Measurements from ENCODE around the gene MRPL52.

Gene MRPL52

DNA sequence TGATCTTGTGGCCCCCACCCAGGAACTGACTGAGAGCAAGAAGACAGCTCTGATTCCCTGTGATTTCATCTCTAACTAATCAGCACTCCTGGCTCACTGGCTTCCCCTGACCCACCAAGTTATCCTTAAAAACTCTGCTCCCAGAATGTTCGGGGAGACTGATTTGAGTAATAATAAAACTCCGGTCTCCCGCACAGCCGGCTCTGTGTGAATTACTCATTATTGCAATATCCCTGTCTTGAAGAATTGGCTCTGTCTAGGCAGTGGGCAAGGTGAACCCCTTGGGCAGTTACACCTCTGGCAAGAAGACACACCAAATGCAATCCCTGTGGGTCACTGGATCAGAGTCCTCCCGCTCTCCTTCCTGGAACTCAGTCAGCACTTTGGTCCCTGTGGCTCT, 35.7 kb upstream of the MRPL52 start:
- TF ChIP-seq, protein P1, sequence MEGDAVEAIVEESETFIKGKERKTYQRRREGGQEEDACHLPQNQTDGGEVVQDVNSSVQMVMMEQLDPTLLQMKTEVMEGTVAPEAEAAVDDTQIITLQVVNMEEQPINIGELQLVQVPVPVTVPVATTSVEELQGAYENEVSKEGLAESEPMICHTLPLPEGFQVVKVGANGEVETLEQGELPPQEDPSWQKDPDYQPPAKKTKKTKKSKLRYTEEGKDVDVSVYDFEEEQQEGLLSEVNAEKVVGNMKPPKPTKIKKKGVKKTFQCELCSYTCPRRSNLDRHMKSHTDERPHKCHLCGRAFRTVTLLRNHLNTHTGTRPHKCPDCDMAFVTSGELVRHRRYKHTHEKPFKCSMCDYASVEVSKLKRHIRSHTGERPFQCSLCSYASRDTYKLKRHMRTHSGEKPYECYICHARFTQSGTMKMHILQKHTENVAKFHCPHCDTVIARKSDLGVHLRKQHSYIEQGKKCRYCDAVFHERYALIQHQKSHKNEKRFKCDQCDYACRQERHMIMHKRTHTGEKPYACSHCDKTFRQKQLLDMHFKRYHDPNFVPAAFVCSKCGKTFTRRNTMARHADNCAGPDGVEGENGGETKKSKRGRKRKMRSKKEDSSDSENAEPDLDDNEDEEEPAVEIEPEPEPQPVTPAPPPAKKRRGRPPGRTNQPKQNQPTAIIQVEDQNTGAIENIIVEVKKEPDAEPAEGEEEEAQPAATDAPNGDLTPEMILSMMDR (IDR thresholded peaks at IDR 0.05; ENCODE audit: extremely low read depth, missing control alignments): no peak
- no peak for DNase-seq (ENCODE audit: low spot score)

DNA sequence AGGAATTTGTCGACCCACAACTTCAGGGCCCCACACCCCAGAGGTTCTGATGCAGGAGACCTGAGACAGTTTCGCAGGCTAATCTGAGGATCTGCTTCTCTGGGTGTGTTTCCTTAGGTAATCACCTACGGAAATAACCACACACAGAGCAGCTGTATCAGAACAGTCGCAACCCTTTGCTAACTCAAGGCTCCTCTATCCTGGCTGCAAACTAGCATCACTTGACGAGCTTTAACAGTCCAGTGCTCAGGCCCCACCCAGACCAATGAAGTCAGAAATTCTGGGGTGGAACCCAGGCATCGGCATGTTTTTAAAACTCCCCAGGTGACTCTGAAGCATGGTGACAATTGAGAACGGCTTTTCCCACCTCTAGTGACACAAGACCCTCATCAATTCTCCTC, 35.1 kb upstream of the MRPL52 start:
- TF ChIP-seq, protein P1 (IDR thresholded peaks at IDR 0.05; ENCODE audit: extremely low read depth, missing control alignments): no peak
- DNase-seq (ENCODE audit: low spot score): peak; percentile 46

DNA sequence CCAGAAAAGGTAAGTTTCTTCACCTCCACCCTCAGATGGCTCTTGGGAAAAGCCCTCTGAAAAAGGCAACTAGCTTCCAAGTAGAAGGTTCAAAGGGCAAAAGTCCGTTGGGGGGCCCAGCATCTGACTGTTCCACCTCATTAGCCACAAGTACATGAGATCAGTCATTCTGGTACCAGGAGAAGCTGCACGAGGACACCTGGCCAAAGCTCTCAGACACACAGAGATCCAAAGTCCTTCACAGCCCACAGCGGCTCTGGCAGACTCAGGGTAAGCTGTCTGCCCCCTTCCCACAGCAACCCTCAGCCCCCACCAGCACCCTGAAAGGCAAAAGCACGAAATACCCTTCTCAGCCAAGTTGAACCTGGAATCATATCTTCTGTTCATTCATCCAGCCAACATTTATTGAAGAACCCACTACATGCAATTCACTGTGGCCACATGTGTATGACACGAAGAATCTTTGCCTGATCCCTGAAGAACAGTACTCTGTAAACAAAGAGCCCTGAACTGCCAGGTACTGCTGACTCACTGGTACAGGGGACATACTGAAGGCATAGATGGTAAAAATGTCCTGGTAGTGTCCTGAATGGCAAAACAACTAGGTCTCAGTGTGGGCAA, 33.5 kb upstream of the MRPL52 start:
- TF ChIP-seq, protein P1 (IDR thresholded peaks at IDR 0.05; ENCODE audit: extremely low read depth, missing control alignments): no peak
- DNase-seq (ENCODE audit: low spot score): no peak

DNA sequence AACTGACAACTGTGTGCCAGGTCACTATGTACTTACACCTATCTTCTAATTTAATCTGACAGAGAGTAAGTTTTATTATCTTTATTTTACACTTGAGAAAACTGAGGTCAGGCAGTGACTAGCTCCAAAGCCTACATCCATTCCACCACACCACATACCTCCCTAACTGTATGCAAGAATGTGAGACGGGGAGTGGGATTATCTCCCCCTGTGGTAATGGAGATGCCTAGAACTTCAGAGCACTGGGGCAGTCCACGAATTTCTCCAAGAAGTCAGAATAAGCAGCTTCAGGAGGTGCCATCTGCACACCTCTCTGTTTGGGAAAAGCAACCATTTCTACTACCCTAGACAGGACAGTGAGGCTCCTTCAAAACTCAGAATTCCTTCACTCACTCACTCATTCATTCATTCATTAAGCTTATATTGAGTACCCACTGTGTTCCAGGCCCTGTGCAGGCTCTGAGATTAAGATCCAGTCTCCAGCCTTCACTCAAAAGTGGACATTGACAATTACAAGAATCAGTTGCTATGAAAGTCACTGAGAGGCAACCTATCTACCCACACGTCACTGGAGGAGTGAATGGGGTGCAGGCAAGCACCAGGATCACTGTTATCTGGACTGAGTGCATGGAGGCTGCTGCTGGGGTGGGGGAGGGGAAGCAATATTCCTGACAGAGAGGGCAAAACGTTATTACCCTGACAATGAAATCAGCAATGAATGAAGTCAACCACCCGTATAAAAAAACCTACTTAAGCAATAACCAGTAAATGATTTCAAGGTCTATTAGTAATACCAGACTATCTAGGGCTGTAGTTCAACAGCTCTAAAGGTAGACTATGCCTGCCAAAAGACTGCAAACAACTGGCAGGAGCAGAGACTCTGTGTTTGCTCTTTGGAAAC, 32.4 kb upstream of the MRPL52 start:
- no peak for DNase-seq (ENCODE audit: low spot score)
- TF ChIP-seq, protein P1 (IDR thresholded peaks at IDR 0.05; ENCODE audit: extremely low read depth, missing control alignments): no peak

DNA sequence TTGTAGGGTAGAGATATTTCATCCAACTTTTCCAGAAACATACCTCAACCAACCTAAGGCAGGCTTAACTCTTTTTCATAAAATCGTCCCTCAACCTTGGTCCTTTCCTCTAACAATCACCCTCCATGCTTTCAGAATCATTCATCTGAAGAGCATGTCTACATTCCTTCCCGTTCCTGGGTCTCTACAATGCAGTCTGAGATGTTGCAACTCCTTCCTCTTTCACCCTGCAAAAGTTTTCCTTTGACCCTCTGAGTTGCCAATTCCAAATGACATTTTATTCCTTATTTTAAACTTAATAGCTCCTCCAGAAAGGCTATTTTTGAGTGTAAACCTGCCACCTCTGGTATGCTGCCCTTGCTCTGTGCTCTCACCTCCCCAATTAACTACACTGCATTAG, 31.2 kb upstream of the MRPL52 start:
- no peak for DNase-seq (ENCODE audit: low spot score)
- TF ChIP-seq, protein P1 (IDR thresholded peaks at IDR 0.05; ENCODE audit: extremely low read depth, missing control alignments): no peak

DNA sequence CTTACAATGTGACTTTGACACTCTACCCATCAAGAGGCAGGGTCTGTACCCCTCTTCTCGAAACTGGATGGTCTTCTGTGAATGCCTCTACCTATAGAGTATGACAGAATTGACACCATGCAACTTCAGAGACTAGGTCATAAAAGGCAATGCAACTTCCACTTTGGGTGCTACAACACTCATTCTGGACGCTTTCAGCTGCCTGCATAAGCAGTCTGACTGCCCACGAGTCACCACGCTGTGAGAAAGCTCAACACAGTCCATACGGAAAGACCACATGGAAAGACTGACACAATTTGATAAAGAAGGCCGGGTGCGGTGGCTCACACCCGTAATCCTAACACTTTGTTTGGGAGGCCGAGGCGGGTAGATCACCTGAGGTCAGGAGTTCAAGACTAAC, 29.3 kb upstream of the MRPL52 start:
- no peak for DNase-seq (ENCODE audit: low spot score)
- TF ChIP-seq, protein P1 (IDR thresholded peaks at IDR 0.05; ENCODE audit: extremely low read depth, missing control alignments): no peak

DNA sequence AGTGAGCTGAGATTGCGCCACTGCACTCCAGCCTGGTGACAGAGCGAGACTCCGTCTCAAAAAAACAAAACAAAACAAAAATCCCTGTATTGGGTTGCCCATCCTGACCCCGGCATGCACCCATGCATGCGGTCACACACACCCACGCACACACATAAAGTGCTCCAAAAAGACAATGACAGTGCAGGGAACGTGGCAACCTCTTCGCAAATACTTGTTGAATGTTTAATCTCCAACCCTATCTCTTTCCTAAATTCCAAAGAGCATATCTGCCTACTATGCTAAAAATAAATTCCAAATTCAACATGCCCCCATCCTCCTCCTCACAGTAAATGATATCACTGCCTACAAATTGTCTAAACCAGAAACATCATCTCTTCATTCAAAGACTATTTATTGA, 28.0 kb upstream of the MRPL52 start:
- TF ChIP-seq, protein P1 (IDR thresholded peaks at IDR 0.05; ENCODE audit: extremely low read depth, missing control alignments): no peak

More for the DNA sequence above, 28.0 kb upstream of the MRPL52 start:
- no peak for DNase-seq (ENCODE audit: low spot score)

Measured in GM20000 (cell line).